H9 (cell line): ENCODE results near the gene ZMYM2. TPM values are rescaled to one million over a fixed set of nuclear protein-coding genes. Genes with fewer than 3 reads are reported as not detected.

ENCODE experiments used
- DNase-seq: peaks from one replicate; pipeline ENCODE4 v3.0.0-alpha.2; 2017
- H2AFZ ChIP-seq: one replicate; pipeline ENCODE4 v1.6.1; 2013; ENCODE audit warnings: mild to moderate bottlenecking, low read length, control low read depth, moderate library complexity
- H2AK5ac ChIP-seq: 2 replicates; pipeline ENCODE4 v1.6.1; 2013; ENCODE audit warnings: low read length, control low read depth, mixed read lengths; ENCODE audit not compliant: insufficient read length
- H2BK120ac ChIP-seq: one replicate; pipeline ENCODE4 v1.6.1; 2013; ENCODE audit warnings: low read depth, mild to moderate bottlenecking, low read length, control low read depth, inconsistent platforms; ENCODE audit not compliant: poor library complexity, severe bottlenecking
- H2BK12ac ChIP-seq: 2 replicates; pipeline ENCODE4 v1.6.1; 2013; ENCODE audit warnings: low read length, control low read depth, mixed read lengths, low read depth; ENCODE audit not compliant: insufficient read length
- H2BK15ac ChIP-seq: 2 replicates; pipeline ENCODE4 v1.6.1; 2013; ENCODE audit warnings: low read depth, low read length, control low read depth
- H2BK20ac ChIP-seq: one replicate; pipeline ENCODE4 v1.6.1; 2013; ENCODE audit warnings: low read depth, mild to moderate bottlenecking, low read length, control low read depth, inconsistent platforms; ENCODE audit not compliant: poor library complexity, severe bottlenecking
- H2BK5ac ChIP-seq: 2 replicates; pipeline ENCODE4 v1.6.1; 2013; ENCODE audit warnings: low read length, control low read depth, mixed read lengths; ENCODE audit not compliant: insufficient read length
- H3K14ac ChIP-seq: 2 replicates; pipeline ENCODE4 v1.6.1; 2013; ENCODE audit warnings: low read length, control low read depth; ENCODE audit not compliant: insufficient read depth
- H3K18ac ChIP-seq: 2 replicates; pipeline ENCODE4 v1.6.1; 2013; ENCODE audit warnings: low read depth, mild to moderate bottlenecking, mixed read lengths, low read length, control low read depth; ENCODE audit not compliant: insufficient read length
- H3K23ac ChIP-seq: 2 replicates; pipeline ENCODE4 v1.6.1; 2013; ENCODE audit warnings: low read length, control low read depth, mixed read lengths, low read depth; ENCODE audit not compliant: insufficient read length
- H3K23me2 ChIP-seq: 2 replicates; pipeline ENCODE4 v1.6.1; 2013; ENCODE audit warnings: low read depth, mild to moderate bottlenecking, mixed read lengths, low read length, control low read depth; ENCODE audit not compliant: insufficient read length, poor library complexity, severe bottlenecking
- H3K27ac ChIP-seq: 2 replicates; pipeline ENCODE4 v1.5.1; 2013; ENCODE audit warnings: low read length, control low read depth, mixed read lengths, low read depth; ENCODE audit not compliant: insufficient read length
- H3K27me3 ChIP-seq: 2 replicates; pipeline ENCODE4 v1.6.1; 2013; ENCODE audit warnings: low read length, control low read depth, inconsistent platforms; ENCODE audit not compliant: insufficient read depth
- H3K4ac ChIP-seq: 2 replicates; pipeline ENCODE4 v1.6.1; 2013; ENCODE audit warnings: low read depth, mild to moderate bottlenecking, control low read depth, inconsistent platforms, low read length, moderate library complexity
- H3K4me1 ChIP-seq: 2 replicates; pipeline ENCODE4 v1.6.1; 2013; ENCODE audit warnings: low read length, control low read depth, inconsistent platforms; ENCODE audit not compliant: insufficient read depth
- H3K4me2 ChIP-seq: 2 replicates; pipeline ENCODE4 v1.6.1; 2013; ENCODE audit warnings: low read length, control low read depth, mixed read lengths; ENCODE audit not compliant: insufficient read length, insufficient read depth
- H3K56ac ChIP-seq: 2 replicates; pipeline ENCODE4 v1.6.1; 2013; ENCODE audit warnings: low read depth, mild to moderate bottlenecking, mixed read lengths, low read length, control low read depth; ENCODE audit not compliant: insufficient read length
- H3K79me1 ChIP-seq: 2 replicates; pipeline ENCODE4 v1.6.1; 2013; ENCODE audit warnings: low read depth, mild to moderate bottlenecking, moderate library complexity, low read length, control low read depth, inconsistent platforms; ENCODE audit not compliant: insufficient read depth, poor library complexity, severe bottlenecking
- H3K79me2 ChIP-seq: 2 replicates; pipeline ENCODE4 v1.6.1; 2013; ENCODE audit warnings: low read length, control low read depth, inconsistent platforms; ENCODE audit not compliant: insufficient read depth
- H3K9ac ChIP-seq: 2 replicates; pipeline ENCODE4 v1.6.1; 2013; ENCODE audit warnings: low read length, control low read depth, mixed read lengths; ENCODE audit not compliant: insufficient read length; ENCODE audit errors: extremely low read depth
- H3K9me3 ChIP-seq: one replicate; pipeline ENCODE4 v1.6.1; 2013; ENCODE audit warnings: low read depth, low read length, inconsistent platforms; ENCODE audit not compliant: control insufficient read depth
- H3T11ph ChIP-seq: one replicate; pipeline ENCODE4 v1.6.1; 2013; ENCODE audit warnings: mild to moderate bottlenecking, low read length, control low read depth, inconsistent platforms
- H4K20me1 ChIP-seq: one replicate; pipeline ENCODE4 v1.6.1; 2013; ENCODE audit not compliant: control insufficient read depth, insufficient read length, insufficient read depth
- H4K5ac ChIP-seq: 2 replicates; pipeline ENCODE4 v1.6.1; 2013; ENCODE audit warnings: low read depth, mild to moderate bottlenecking, mixed read lengths, low read length, control low read depth; ENCODE audit not compliant: insufficient read length
- H4K8ac ChIP-seq: replicated peaks from 2 replicates; pipeline ENCODE4 v1.6.1; 2013; ENCODE audit warnings: low read length, control low read depth, mixed read lengths, low read depth; ENCODE audit not compliant: insufficient read length
- H4K91ac ChIP-seq: 2 replicates; pipeline ENCODE4 v1.6.1; 2013; ENCODE audit warnings: low read depth, mild to moderate bottlenecking, moderate library complexity, mixed read lengths, low read length, control low read depth; ENCODE audit not compliant: insufficient read length
- H3K27ac Mint-ChIP-seq, 3 experiments: 2 replicates in 2 of 3; 3 replicates in 1 of 3; pipeline ENCODE4 v1.8.0; 2020 to 2021; ENCODE audit warnings: mixed read lengths in 3 of 3, mild to moderate bottlenecking in 1 of 3, moderate library complexity in 1 of 3
- H3K27me3 Mint-ChIP-seq: 2 replicates; pipeline ENCODE4 v1.8.0; 2021; ENCODE audit warnings: low read depth, mild to moderate bottlenecking, moderate library complexity, mixed read lengths
- H3K36me3 Mint-ChIP-seq, 3 experiments: 2 replicates in 2 of 3; 3 replicates in 1 of 3; pipeline ENCODE4 v1.8.0; 2020 to 2021; ENCODE audit warnings: low read depth in 3 of 3, mixed read lengths in 3 of 3; ENCODE audit not compliant: insufficient read depth in 1 of 3
- H3K4me1 Mint-ChIP-seq, 2 experiments: 2 replicates each; pipeline ENCODE4 v1.8.0; 2020; ENCODE audit warnings: mixed read lengths in 2 of 2
- H3K4me3 Mint-ChIP-seq, 2 experiments: 2 replicates in 1 of 2; 3 replicates in 1 of 2; pipeline ENCODE4 v1.8.0; 2020 to 2021; ENCODE audit warnings: mild to moderate bottlenecking in 2 of 2, mixed read lengths in 2 of 2, moderate library complexity in 1 of 2
- H3K9me3 Mint-ChIP-seq, 2 experiments: 2 replicates in 1 of 2; 3 replicates in 1 of 2; pipeline ENCODE4 v1.8.0; 2020; ENCODE audit warnings: mild to moderate bottlenecking in 2 of 2, mixed read lengths in 2 of 2, moderate library complexity in 1 of 2
- WGBS: extraction: QIAGEN DNeasy Blood & Tissue Kit; methylation state at CpG from one replicate; pipeline ENCODE4 v1.1.7; 2013; ENCODE audit warnings: missing lambda C conversion rate, low lambda C conversion rate, mixed read lengths; ENCODE audit not compliant: insufficient read length; ENCODE audit errors: extremely low coverage; 5-methylcytosine and 5-hydroxymethylcytosine counted together
- total RNA-seq: library from RNA; stranded (reverse); gene quantifications from 2 replicates; pipeline ENCODE4 v1.2.1, GENCODE V29; 2021
- TF ChIP-seq, protein P1 (sequence below): fragments of 200-600 bp; sonication (generic); conservative IDR thresholded peaks from 3 replicates; pipeline ENCODE4 v1.8.0; 2021; ENCODE audit warnings: antibody characterized with exemption, mild to moderate bottlenecking

The ZMYM2 gene
- total RNA-seq, 1 experiment from 2014 or later, result 173 TPM

DNA sequence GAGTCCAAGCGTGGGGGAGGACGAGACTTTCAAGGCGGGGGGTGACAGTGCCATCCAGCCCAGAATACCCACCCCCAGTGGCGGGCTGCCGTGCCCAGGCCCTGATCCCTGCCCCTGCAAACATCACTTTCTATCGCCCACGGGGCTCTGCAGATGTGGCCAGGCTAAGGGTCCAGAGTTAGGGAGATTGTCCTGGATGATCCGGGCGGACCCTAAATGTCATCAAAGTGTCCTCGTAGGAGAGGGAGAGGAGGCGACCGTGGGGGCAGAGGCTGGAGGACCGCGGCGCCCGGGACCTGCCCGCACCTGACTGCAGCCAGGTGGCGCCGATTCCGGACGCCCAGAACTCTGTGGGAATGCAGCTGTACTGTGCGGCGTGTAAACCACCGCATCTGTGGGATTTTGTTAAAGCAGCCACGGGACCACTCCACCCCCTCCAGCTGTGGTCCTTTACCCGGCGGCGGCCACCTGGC, 170.0 kb downstream of the ZMYM2 start:
- no peak overlapping the region for H3K9ac ChIP-seq
- Mint-ChIP-seq H3K36me3 (no peaks in the 10 kb centered on the region), H3K27ac (no peak overlapping the region), H3K9me3 (no peaks in the 10 kb centered on the region), H3K4me1 (peaks cover 0 to 2% of the 10 kb centered on the region in 2 experiments; a peak in 1 of 4 replicates), H3K4me3 (peak overlapping the region; percentile 61 to 76), H3K27me3 (peaks cover 30% of the 10 kb centered on the region)
- no peak overlapping the region for H4K91ac ChIP-seq
- no peak overlapping the region for H4K5ac ChIP-seq
- no peak overlapping the region for H3K23ac ChIP-seq
- no peak overlapping the region for H3K14ac ChIP-seq
- peaks cover 6% of the 10 kb centered on the region; the same call in 1 of the 2 replicates for H3K27me3 ChIP-seq
- no CpG with 5 or more reads among the region's 28 CpGs for WGBS
- no peak overlapping the region for H3K4ac ChIP-seq
- no peak overlapping the region for H4K8ac ChIP-seq
- H4K20me1 ChIP-seq, result no peaks in the 10 kb centered on the region
- H2BK120ac ChIP-seq, result no peak overlapping the region
- no peak overlapping the region for H2BK15ac ChIP-seq
- H2BK20ac ChIP-seq, result no peak overlapping the region
- H3K4me2 ChIP-seq, result peak overlapping the region; percentile 63
- no peaks in the 10 kb centered on the region for H3K79me1 ChIP-seq
- H3K4me1 ChIP-seq, result no peaks in the 10 kb centered on the region
- no peak overlapping the region for H2AFZ ChIP-seq
- H2BK5ac ChIP-seq, result no peak overlapping the region
- TF ChIP-seq, protein P1, sequence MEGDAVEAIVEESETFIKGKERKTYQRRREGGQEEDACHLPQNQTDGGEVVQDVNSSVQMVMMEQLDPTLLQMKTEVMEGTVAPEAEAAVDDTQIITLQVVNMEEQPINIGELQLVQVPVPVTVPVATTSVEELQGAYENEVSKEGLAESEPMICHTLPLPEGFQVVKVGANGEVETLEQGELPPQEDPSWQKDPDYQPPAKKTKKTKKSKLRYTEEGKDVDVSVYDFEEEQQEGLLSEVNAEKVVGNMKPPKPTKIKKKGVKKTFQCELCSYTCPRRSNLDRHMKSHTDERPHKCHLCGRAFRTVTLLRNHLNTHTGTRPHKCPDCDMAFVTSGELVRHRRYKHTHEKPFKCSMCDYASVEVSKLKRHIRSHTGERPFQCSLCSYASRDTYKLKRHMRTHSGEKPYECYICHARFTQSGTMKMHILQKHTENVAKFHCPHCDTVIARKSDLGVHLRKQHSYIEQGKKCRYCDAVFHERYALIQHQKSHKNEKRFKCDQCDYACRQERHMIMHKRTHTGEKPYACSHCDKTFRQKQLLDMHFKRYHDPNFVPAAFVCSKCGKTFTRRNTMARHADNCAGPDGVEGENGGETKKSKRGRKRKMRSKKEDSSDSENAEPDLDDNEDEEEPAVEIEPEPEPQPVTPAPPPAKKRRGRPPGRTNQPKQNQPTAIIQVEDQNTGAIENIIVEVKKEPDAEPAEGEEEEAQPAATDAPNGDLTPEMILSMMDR, result peak; percentile 60
- no peaks in the 10 kb centered on the region for H3K9me3 ChIP-seq
- H2BK12ac ChIP-seq, result no peak overlapping the region
- no peak overlapping the region for H3T11ph ChIP-seq
- no peak overlapping the region for H2AK5ac ChIP-seq
- H3K56ac ChIP-seq, result no peak overlapping the region
- peaks cover 11% of the 10 kb centered on the region for H3K23me2 ChIP-seq
- peak; percentile 45 for DNase-seq
- H3K27ac ChIP-seq, result no peak overlapping the region
- H3K18ac ChIP-seq, result no peak overlapping the region
- H3K79me2 ChIP-seq, result no peaks in the 10 kb centered on the region
